Liver (tissue), 9 donors: Measurements from ENCODE around the gene BIRC5. TPM values are rescaled to one million over a fixed set of nuclear protein-coding genes. Genes with fewer than 3 reads are reported as not detected.

Experiments used
- DNase-seq: peaks from one replicate; pipeline ENCODE4 v3.0.0-alpha.2; 2017; ENCODE audit warnings: low spot score
- H3K27ac ChIP-seq, 2 donors: one replicate each; pipeline ENCODE4 v1.7.0; 2013; ENCODE audit warnings: inconsistent platforms in 2 of 2, low read length in 2 of 2, control low read depth in 1 of 2, low read depth in 1 of 2, mild to moderate bottlenecking in 1 of 2
- H3K27me3 ChIP-seq, 4 donors: one replicate each; pipeline versions ENCODE4 v1.6.1 to v1.7.0; 2013; ENCODE audit warnings: low read length in 3 of 4, inconsistent platforms in 1 of 4, mild to moderate bottlenecking in 1 of 4, moderate library complexity in 1 of 4; ENCODE audit not compliant: control insufficient read depth in 4 of 4, insufficient read depth in 4 of 4
- H3K36me3 ChIP-seq, 4 donors: one replicate each; pipeline versions ENCODE4 v1.6.1 to v1.7.0; 2013; ENCODE audit warnings: low read length in 3 of 4, mild to moderate bottlenecking in 3 of 4, low read depth in 1 of 4, moderate library complexity in 1 of 4; ENCODE audit not compliant: control insufficient read depth in 4 of 4, insufficient read depth in 3 of 4
- H3K4me1 ChIP-seq, 4 donors: one replicate each; pipeline versions ENCODE4 v1.6.1 to v1.7.0; 2013; ENCODE audit warnings: low read length in 3 of 4, mild to moderate bottlenecking in 3 of 4, moderate library complexity in 1 of 4; ENCODE audit not compliant: control insufficient read depth in 4 of 4, insufficient read depth in 4 of 4
- H3K4me3 ChIP-seq, 3 donors: one replicate each; pipeline versions ENCODE4 v1.6.1 to v1.7.0; 2013; ENCODE audit warnings: low read length in 3 of 3, control low read depth in 1 of 3, low read depth in 1 of 3, mild to moderate bottlenecking in 1 of 3
- H3K9ac ChIP-seq, 2 donors: one replicate each; pipeline ENCODE4 v1.7.0; 2013; ENCODE audit warnings: low read length in 2 of 2, mild to moderate bottlenecking in 2 of 2, moderate library complexity in 2 of 2, control low read depth in 1 of 2, low read depth in 1 of 2
- H3K9me3 ChIP-seq, 4 donors: one replicate each; pipeline versions ENCODE4 v1.6.1 to v1.7.0; 2013; ENCODE audit warnings: low read length in 3 of 4; ENCODE audit not compliant: control insufficient read depth in 4 of 4
- CTCF ChIP-seq: fragments of 150-350 bp; IDR thresholded peaks from 2 replicates; pipeline ENCODE4 v1.5.1; 2017; ENCODE audit warnings: improper control_type of control experiment, low read depth, low read length; ENCODE audit not compliant: missing input control
- EGR1 ChIP-seq, 2 donors: IDR thresholded peaks; 2 replicates each; pipeline ENCODE4 v1.6.1; 2016 to 2018; ENCODE audit warnings: antibody characterized with exemption in 2 of 2, low read depth in 2 of 2
- FOXA1 ChIP-seq: IDR thresholded peaks from 2 replicates; pipeline ENCODE4 v1.6.1; 2016; ENCODE audit warnings: antibody characterized with exemption
- FOXA2 ChIP-seq: IDR thresholded peaks from 2 replicates; pipeline ENCODE4 v1.6.1; 2016; ENCODE audit warnings: antibody characterized with exemption
- GABPA ChIP-seq, 2 donors: IDR thresholded peaks in 1 of 2; conservative IDR thresholded peaks in 1 of 2; 2 replicates each; pipeline ENCODE4 v1.6.1; 2016; ENCODE audit warnings: antibody characterized with exemption in 2 of 2, mild to moderate bottlenecking in 1 of 2, moderate library complexity in 1 of 2
- HNF4A ChIP-seq, 2 donors: conservative IDR thresholded peaks; 2 replicates each; pipeline ENCODE4 v1.6.1; 2016; ENCODE audit warnings: antibody characterized with exemption in 2 of 2, mild to moderate bottlenecking in 2 of 2
- HNF4G ChIP-seq: IDR thresholded peaks from 2 replicates; pipeline ENCODE4 v1.6.1; 2016; ENCODE audit warnings: antibody characterized with exemption
- MAX ChIP-seq: IDR thresholded peaks from 2 replicates; pipeline ENCODE4 v1.6.1; 2016; ENCODE audit warnings: antibody characterized with exemption
- NR2F2 ChIP-seq: IDR thresholded peaks from 2 replicates; pipeline ENCODE4 v1.6.1; 2016; ENCODE audit warnings: antibody characterized with exemption
- REST ChIP-seq: IDR thresholded peaks from 2 replicates; pipeline ENCODE4 v1.6.1; 2016; ENCODE audit warnings: antibody characterized with exemption, mild to moderate bottlenecking
- RXRA ChIP-seq, 2 donors: IDR thresholded peaks; 2 replicates each; pipeline ENCODE4 v1.6.1; 2017 to 2018; ENCODE audit warnings: antibody characterized with exemption in 2 of 2, mild to moderate bottlenecking in 1 of 2
- SP1 ChIP-seq: IDR thresholded peaks from 2 replicates; pipeline ENCODE4 v1.6.1; 2018; ENCODE audit warnings: antibody characterized with exemption, mild to moderate bottlenecking
- TAF1 ChIP-seq: conservative IDR thresholded peaks from 2 replicates; pipeline ENCODE4 v1.6.1; 2016; ENCODE audit warnings: antibody characterized with exemption, mild to moderate bottlenecking
- YY1 ChIP-seq: IDR thresholded peaks from 2 replicates; pipeline ENCODE4 v1.6.1; 2016; ENCODE audit warnings: antibody characterized with exemption, mild to moderate bottlenecking
- ZBTB33 ChIP-seq: IDR thresholded peaks from 2 replicates; pipeline ENCODE4 v1.6.1; 2016; ENCODE audit warnings: antibody characterized with exemption
- WGBS: extraction: QIAGEN DNeasy Blood & Tissue Kit; methylation state at CpG from one replicate; pipeline ENCODE4 v1.1.7; 2013; 5-methylcytosine and 5-hydroxymethylcytosine counted together
- polyA plus RNA-seq, 2 donors: library from polyadenylated mRNA; stranded (reverse) in 1 of 2; unstranded in 1 of 2; fragments of 200-250 nt in 1 of 2; fragments of >200 nt in 1 of 2; fragmentation: Nextera tagmentation in 1 of 2; extraction: Ambion mirVana in 1 of 2; gene quantifications; one replicate each; pipeline versions ENCODE4 v1.2.1 to v1.2.3, GENCODE V29; 2013 to 2015
- total RNA-seq, 2 donors: library from RNA; depleted of rRNA; stranded (reverse); fragments of >200 nt; gene quantifications; one replicate each; pipeline ENCODE4 v1.2.3, GENCODE V29; 2014
- donor health status: healthy.
- donor health status: healthy.
- donor health status: healthy.
- donor health status: healthy.
- donor health status: healthy.

Gene BIRC5
- total and polyA plus RNA-seq, 4 donors = 0.42 to 73.2 (median 3.1) TPM

- Histone ChIP-seq H3K9ac (no peak overlapping the region), H3K9me3 (no peaks in the 10 kb centered on the region), H3K4me3 (no peak overlapping the region), H3K27ac (peak overlapping the region; percentile 23 to 36), H3K4me1 (peaks cover 0 to 28% (median 14%) of the 10 kb centered on the region in 4 donors), H3K27me3 (no peaks in the 10 kb centered on the region), H3K36me3 (no peaks in the 10 kb centered on the region)
- no peak for DNase-seq
- TF ChIP-seq GABPA (IDR thresholded peaks at IDR 0.05 in 1 of 2, conservative IDR thresholded peaks at IDR 0.05 in 1 of 2) = no peak
- no peak for TF ChIP-seq ZBTB33
- no peak for TF ChIP-seq MAX
- peak in 1 of 2 donors; percentile 7 for TF ChIP-seq HNF4A (conservative IDR thresholded peaks at IDR 0.05)
- peak; percentile 65 for TF ChIP-seq NR2F2
- no peak for TF ChIP-seq FOXA1
- peak; percentile 65 to 70 for TF ChIP-seq RXRA (IDR thresholded peaks at IDR 0.05)
- TF ChIP-seq YY1 = no peak
- no peak for TF ChIP-seq HNF4G
- no peak for TF ChIP-seq FOXA2
- no peak for TF ChIP-seq REST
- no peak for TF ChIP-seq TAF1
- peak; percentile 41 for TF ChIP-seq SP1
- WGBS = 30% methylated on average over 16 of the region's 16 CpGs
Measured at GRCh38 chr17:78257810-78258322, 43.8 kb downstream of the BIRC5 start.

- peaks cover 0 to 32% (median 14%) of the 10 kb centered on the region in 4 donors for H3K4me1 ChIP-seq
- TF ChIP-seq SP1 (no peak), HNF4A (conservative IDR thresholded peaks at IDR 0.05) (no peak), TAF1 (no peak), HNF4G (no peak), YY1 (no peak), EGR1 (IDR thresholded peaks at IDR 0.05; ENCODE audit: low read depth in 2 of 2) (no peak), MAX (no peak), NR2F2 (no peak), CTCF (no peak), RXRA (IDR thresholded peaks at IDR 0.05) (no peak)
- peak overlapping the region; percentile 23 to 57 for H3K27ac ChIP-seq
- H3K4me3 ChIP-seq = no peak overlapping the region
- WGBS = 29% methylated on average over 23 of the region's 23 CpGs
- no peak for DNase-seq
- no peaks in the 10 kb centered on the region for H3K27me3 ChIP-seq
- no peaks in the 10 kb centered on the region for H3K9me3 ChIP-seq
- H3K9ac ChIP-seq = no peak overlapping the region
- H3K36me3 ChIP-seq = no peaks in the 10 kb centered on the region
Measured at GRCh38 chr17:78258323-78259191, 44.5 kb downstream of the BIRC5 start.
